ENCODE data around the gene ARAF.

Gene ARAF

GRCh38 chrX:47620303-47620685 lies 59.3 kb downstream of the ARAF start:
- TF ChIP-seq CTCF (IDR thresholded peaks at IDR 0.05), result no peak
- H3K27ac ChIP-seq, result no peak overlapping the region
- no peak for DNase-seq
- no peak overlapping the region for H3K4me3 ChIP-seq
- intact Hi-C loops (cut with DNase I; ENCODE audit: low total_unique reads), result no loop called here
- H3K27me3 ChIP-seq, result peaks cover 0 to 7% of the 10 kb centered on the region in 2 donors
- H3K36me3 ChIP-seq, result no peaks in the 10 kb centered on the region
- peaks cover 0 to 12% (median 5%) of the 10 kb centered on the region in 4 donors for H3K4me1 ChIP-seq
- H3K9me3 ChIP-seq, result no peaks in the 10 kb centered on the region

All from tibial artery (tissue), 4 donors.